OCI-LY7 (cell line): Measurements from ENCODE around the gene OGDHL.

Source experiments
- EZH2phosphoT487 ChIP-seq: fragments of 200-600 bp; sonication (generic); IDR thresholded peaks from 2 replicates; pipeline ENCODE4 v1.6.1; 2018; ENCODE audit warnings: low read depth, borderline replicate concordance, mild to moderate bottlenecking, mixed run types, antibody characterized with exemption, low read length, moderate library complexity, mixed read lengths
- TF ChIP-seq, protein P1 (sequence below): fragments of 200-600 bp; sonication (generic); conservative IDR thresholded peaks from 2 replicates; pipeline ENCODE4 v1.5.1; 2014; ENCODE audit warnings: mild to moderate bottlenecking, antibody characterized with exemption, low read length, moderate library complexity, mixed read lengths

GRCh38 chr10:49713266-49713665 lies 48.9 kb downstream of the OGDHL start:
- no peak for TF ChIP-seq EZH2phosphoT487
- TF ChIP-seq, protein P1, sequence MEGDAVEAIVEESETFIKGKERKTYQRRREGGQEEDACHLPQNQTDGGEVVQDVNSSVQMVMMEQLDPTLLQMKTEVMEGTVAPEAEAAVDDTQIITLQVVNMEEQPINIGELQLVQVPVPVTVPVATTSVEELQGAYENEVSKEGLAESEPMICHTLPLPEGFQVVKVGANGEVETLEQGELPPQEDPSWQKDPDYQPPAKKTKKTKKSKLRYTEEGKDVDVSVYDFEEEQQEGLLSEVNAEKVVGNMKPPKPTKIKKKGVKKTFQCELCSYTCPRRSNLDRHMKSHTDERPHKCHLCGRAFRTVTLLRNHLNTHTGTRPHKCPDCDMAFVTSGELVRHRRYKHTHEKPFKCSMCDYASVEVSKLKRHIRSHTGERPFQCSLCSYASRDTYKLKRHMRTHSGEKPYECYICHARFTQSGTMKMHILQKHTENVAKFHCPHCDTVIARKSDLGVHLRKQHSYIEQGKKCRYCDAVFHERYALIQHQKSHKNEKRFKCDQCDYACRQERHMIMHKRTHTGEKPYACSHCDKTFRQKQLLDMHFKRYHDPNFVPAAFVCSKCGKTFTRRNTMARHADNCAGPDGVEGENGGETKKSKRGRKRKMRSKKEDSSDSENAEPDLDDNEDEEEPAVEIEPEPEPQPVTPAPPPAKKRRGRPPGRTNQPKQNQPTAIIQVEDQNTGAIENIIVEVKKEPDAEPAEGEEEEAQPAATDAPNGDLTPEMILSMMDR, result no peak
